ENCODE data around the gene ZFP30.

Gene ZFP30

DNA sequence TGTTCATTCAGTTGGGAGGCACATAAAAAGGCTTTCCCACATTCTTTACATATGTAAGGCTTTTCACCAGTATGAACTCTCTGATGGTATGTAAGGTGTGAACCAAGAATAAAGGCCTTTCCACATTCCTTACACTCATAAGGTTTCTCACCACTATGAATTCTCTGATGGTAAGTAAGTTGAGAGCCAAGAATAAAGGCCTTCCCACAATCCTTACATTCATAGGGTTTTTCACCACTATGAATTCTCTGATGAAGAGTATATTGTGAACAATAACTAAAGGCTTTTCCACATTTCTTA is 89.9 kb downstream of the ZFP30 start:
- CTCF ChIA-PET = no interaction called here
- Histone ChIP-seq H3K4me3 (ENCODE audit: low read depth, low read length) (no peak overlapping the region), H3K9me3 (ENCODE audit: control insufficient read depth, insufficient read depth, low read depth, low read length) (peaks cover 58% of the 10 kb centered on the region), H3K36me3 (ENCODE audit: control insufficient read depth in 2 of 2, insufficient read depth in 1 of 2, low read length in 2 of 2) (peaks cover 5 to 22% of the 10 kb centered on the region in 2 experiments), H3K27ac (ENCODE audit: extremely low read depth, low read depth, low read length) (no peak overlapping the region), H3K4me1 (ENCODE audit: control insufficient read depth, insufficient read depth, low read length) (no peaks in the 10 kb centered on the region)
- POLR2A ChIA-PET = no interaction called here
- TF ChIP-seq ZNF274 (IDR thresholded peaks at IDR 0.05; ENCODE audit: low read length) (peak; percentile 90), ZNF274 (tag by site-specific recombination; IDR thresholded peaks at IDR 0.05; ENCODE audit: borderline replicate concordance) (peak; percentile 91; the same call in 1 of the 2 replicates), GLI2 (tag by site-specific recombination; IDR thresholded peaks at IDR 0.05; ENCODE audit: borderline replicate concordance, low read depth) (no peak), TRIM28 (IDR thresholded peaks at IDR 0.05; ENCODE audit: borderline replicate concordance, low read length) (peak; percentile 73; the same call in 1 of the 2 replicates), ZNF23 (tag by site-specific recombination; IDR thresholded peaks at IDR 0.05; ENCODE audit: borderline replicate concordance) (no peak)
- TF ChIP-seq, protein P1, sequence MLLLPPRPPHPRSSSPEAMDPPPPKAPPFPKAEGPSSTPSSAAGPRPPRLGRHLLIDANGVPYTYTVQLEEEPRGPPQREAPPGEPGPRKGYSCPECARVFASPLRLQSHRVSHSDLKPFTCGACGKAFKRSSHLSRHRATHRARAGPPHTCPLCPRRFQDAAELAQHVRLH (tag by site-specific recombination; IDR thresholded peaks at IDR 0.05) = no peak

DNA sequence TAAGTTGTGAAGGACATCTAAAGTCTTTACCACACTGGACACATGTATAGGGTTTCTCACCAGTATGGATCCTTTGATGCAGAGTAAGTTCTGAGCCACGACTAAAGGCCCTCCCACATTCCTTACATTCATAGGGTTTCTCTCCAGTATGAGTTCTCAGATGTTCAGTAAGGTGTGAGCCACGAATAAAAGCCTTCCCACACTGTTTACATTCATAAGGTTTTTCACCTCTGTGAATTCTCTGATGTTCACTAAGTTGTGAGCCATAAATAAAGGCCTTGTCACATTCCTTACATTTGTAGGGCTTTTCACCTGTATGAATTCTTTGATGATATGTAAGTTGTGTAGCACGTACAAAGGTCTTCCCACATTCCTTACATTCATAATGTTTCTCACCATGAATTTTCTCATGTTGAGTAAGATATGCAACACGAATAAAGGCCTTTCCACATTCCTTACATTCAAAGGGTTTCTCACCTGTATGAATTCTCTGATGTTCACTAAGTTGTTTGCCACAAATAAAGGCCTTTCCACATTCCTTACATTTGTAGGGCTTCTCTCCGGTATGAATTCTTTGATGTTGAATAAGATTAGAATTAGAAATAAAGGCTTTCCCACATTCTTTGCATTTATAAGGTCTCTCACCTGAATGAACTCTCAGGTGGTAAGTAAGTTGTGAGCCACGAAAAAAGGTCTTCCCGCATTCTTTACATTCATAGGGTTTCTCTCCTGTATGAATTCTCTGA is 90.5 kb downstream of the ZFP30 start:
- peak; percentile 58; the same call in 1 of the 2 replicates for TF ChIP-seq ZNF571 (tag by site-specific recombination; IDR thresholded peaks at IDR 0.05)
- TF ChIP-seq SETDB1 (IDR thresholded peaks at IDR 0.05; ENCODE audit: insufficient read length, low read length) = peak; percentile 100
- TF ChIP-seq ZNF626 (tag by site-specific recombination; IDR thresholded peaks at IDR 0.05) = peak; percentile 33
- no peak for TF ChIP-seq GLIS2 (tag by site-specific recombination; IDR thresholded peaks at IDR 0.05)
- TF ChIP-seq ZSCAN30 (tag by site-specific recombination; IDR thresholded peaks at IDR 0.05) = 0 out of 2 replicates have a peak, but pooled peaks have one; percentile 7
- TF ChIP-seq ZNF274 (IDR thresholded peaks at IDR 0.05; ENCODE audit: low read length) = peak; percentile 97
- peak; percentile 97 for TF ChIP-seq ZNF274 (tag by site-specific recombination; IDR thresholded peaks at IDR 0.05; ENCODE audit: borderline replicate concordance)
- no peak for TF ChIP-seq ZNF350 (tag by site-specific recombination; IDR thresholded peaks at IDR 0.05)
- 0 out of 2 replicates have a peak, but pooled peaks have one; percentile 31 for TF ChIP-seq SCRT2 (tag by site-specific recombination; IDR thresholded peaks at IDR 0.05)
- TF ChIP-seq ZNF174 (tag by site-specific recombination; IDR thresholded peaks at IDR 0.05) = 0 out of 2 replicates have a peak, but pooled peaks have one; percentile 13
- no peak for TF ChIP-seq ZNF843 (tag by site-specific recombination; IDR thresholded peaks at IDR 0.05)
- TF ChIP-seq, protein P2, sequence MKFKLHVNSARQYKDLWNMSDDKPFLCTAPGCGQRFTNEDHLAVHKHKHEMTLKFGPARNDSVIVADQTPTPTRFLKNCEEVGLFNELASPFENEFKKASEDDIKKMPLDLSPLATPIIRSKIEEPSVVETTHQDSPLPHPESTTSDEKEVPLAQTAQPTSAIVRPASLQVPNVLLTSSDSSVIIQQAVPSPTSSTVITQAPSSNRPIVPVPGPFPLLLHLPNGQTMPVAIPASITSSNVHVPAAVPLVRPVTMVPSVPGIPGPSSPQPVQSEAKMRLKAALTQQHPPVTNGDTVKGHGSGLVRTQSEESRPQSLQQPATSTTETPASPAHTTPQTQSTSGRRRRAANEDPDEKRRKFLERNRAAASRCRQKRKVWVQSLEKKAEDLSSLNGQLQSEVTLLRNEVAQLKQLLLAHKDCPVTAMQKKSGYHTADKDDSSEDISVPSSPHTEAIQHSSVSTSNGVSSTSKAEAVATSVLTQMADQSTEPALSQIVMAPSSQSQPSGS (tag by site-specific recombination; IDR thresholded peaks at IDR 0.05; ENCODE audit: low read depth) = no peak
- TF ChIP-seq ZNF366 (tag by site-specific recombination; conservative IDR thresholded peaks at IDR 0.05) = no peak
- peak; percentile 98; the same call in 1 of the 2 replicates for TF ChIP-seq TRIM28 (IDR thresholded peaks at IDR 0.05; ENCODE audit: borderline replicate concordance, low read length)
- TF ChIP-seq, protein P3, sequence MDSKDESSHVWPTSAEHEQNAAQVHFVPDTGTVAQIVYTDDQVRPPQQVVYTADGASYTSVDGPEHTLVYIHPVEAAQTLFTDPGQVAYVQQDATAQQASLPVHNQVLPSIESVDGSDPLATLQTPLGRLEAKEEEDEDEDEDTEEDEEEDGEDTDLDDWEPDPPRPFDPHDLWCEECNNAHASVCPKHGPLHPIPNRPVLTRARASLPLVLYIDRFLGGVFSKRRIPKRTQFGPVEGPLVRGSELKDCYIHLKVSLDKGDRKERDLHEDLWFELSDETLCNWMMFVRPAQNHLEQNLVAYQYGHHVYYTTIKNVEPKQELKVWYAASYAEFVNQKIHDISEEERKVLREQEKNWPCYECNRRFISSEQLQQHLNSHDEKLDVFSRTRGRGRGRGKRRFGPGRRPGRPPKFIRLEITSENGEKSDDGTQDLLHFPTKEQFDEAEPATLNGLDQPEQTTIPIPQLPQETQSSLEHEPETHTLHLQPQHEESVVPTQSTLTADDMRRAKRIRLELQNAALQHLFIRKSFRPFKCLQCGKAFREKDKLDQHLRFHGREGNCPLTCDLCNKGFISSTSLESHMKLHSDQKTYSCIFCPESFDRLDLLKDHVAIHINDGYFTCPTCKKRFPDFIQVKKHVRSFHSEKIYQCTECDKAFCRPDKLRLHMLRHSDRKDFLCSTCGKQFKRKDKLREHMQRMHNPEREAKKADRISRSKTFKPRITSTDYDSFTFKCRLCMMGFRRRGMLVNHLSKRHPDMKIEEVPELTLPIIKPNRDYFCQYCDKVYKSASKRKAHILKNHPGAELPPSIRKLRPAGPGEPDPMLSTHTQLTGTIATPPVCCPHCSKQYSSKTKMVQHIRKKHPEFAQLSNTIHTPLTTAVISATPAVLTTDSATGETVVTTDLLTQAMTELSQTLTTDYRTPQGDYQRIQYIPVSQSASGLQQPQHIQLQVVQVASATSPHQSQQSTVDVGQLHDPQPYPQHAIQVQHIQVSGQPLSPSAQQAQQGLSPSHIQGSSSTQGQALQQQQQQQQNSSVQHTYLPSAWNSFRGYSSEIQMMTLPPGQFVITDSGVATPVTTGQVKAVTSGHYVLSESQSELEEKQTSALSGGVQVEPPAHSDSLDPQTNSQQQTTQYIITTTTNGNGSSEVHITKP (tag by site-specific recombination; IDR thresholded peaks at IDR 0.05) = no peak
- TF ChIP-seq, protein P4, sequence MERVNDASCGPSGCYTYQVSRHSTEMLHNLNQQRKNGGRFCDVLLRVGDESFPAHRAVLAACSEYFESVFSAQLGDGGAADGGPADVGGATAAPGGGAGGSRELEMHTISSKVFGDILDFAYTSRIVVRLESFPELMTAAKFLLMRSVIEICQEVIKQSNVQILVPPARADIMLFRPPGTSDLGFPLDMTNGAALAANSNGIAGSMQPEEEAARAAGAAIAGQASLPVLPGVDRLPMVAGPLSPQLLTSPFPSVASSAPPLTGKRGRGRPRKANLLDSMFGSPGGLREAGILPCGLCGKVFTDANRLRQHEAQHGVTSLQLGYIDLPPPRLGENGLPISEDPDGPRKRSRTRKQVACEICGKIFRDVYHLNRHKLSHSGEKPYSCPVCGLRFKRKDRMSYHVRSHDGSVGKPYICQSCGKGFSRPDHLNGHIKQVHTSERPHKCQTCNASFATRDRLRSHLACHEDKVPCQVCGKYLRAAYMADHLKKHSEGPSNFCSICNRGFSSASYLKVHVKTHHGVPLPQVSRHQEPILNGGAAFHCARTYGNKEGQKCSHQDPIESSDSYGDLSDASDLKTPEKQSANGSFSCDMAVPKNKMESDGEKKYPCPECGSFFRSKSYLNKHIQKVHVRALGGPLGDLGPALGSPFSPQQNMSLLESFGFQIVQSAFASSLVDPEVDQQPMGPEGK (tag by site-specific recombination; IDR thresholded peaks at IDR 0.05) = no peak
- no peak for TF ChIP-seq MZF1 (tag by site-specific recombination; IDR thresholded peaks at IDR 0.05; ENCODE audit: borderline replicate concordance)
- Histone ChIP-seq H3K36me3 (ENCODE audit: control insufficient read depth in 2 of 2, insufficient read depth in 1 of 2, low read length in 2 of 2) (peaks cover 5 to 22% of the 10 kb centered on the region in 2 experiments), H3K4me3 (ENCODE audit: low read depth, low read length) (no peak overlapping the region), H3K27ac (ENCODE audit: extremely low read depth, low read depth, low read length) (no peak overlapping the region), H3K4me1 (ENCODE audit: control insufficient read depth, insufficient read depth, low read length) (no peaks in the 10 kb centered on the region), H3K9me3 (ENCODE audit: control insufficient read depth, insufficient read depth, low read depth, low read length) (peaks cover 54% of the 10 kb centered on the region)
- ChIA-PET POLR2A (no interaction called here), CTCF (no interaction called here)

All from HEK293 (cell line).